ENCODE measurements around the gene ACBD3. TPM values are rescaled to one million over a fixed set of nuclear protein-coding genes. Genes with fewer than 3 reads are reported as not detected.

Gene ACBD3
- total RNA-seq, 4 donors from 2014 or later: 30.0 to 48.8 (median 34.3) TPM

GRCh38 chr1:226095286-226095685, 91.3 kb downstream of the ACBD3 start:
- no peaks in the 10 kb centered on the region for H3K36me3 ChIP-seq
- WGBS, 2 donors (ENCODE audit: low coverage in 1 of 2): 100% methylated on average over 1 of the region's 2 CpGs
- no peak overlapping the region for H3K4me3 ChIP-seq
- TF ChIP-seq POLR2AphosphoS5 (IDR thresholded peaks at IDR 0.05): no peak
- no peak for TF ChIP-seq EP300 (IDR thresholded peaks at IDR 0.05)
- no peak for TF ChIP-seq POLR2A (IDR thresholded peaks at IDR 0.05)
- TF ChIP-seq, protein P1, sequence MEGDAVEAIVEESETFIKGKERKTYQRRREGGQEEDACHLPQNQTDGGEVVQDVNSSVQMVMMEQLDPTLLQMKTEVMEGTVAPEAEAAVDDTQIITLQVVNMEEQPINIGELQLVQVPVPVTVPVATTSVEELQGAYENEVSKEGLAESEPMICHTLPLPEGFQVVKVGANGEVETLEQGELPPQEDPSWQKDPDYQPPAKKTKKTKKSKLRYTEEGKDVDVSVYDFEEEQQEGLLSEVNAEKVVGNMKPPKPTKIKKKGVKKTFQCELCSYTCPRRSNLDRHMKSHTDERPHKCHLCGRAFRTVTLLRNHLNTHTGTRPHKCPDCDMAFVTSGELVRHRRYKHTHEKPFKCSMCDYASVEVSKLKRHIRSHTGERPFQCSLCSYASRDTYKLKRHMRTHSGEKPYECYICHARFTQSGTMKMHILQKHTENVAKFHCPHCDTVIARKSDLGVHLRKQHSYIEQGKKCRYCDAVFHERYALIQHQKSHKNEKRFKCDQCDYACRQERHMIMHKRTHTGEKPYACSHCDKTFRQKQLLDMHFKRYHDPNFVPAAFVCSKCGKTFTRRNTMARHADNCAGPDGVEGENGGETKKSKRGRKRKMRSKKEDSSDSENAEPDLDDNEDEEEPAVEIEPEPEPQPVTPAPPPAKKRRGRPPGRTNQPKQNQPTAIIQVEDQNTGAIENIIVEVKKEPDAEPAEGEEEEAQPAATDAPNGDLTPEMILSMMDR (IDR thresholded peaks at IDR 0.05): no peak
- no peak for ATAC-seq
- H3K27ac ChIP-seq: no peak overlapping the region
- H3K9me3 ChIP-seq: no peaks in the 10 kb centered on the region
- peaks cover 7% of the 10 kb centered on the region for H3K27me3 ChIP-seq
- peaks cover 0 to 5% (median 0%) of the 10 kb centered on the region in 3 donors for H3K4me1 ChIP-seq

Small RNA genes lying within 50 kb of the gene (small RNA-seq; reads per million reads assigned to genes)
- 0 reads per million in 4 donors for gene AL512343.1

Other genes starting within 250 kb of the ACBD3 start
- 1 to 10 TPM in 1 of 4 donors, not detected in 3; 1.1 TPM for gene LEFTY2, start 245.5 kb downstream of the ACBD3 start, total RNA-seq
- gene SDE2, start 187.4 kb downstream of the ACBD3 start, total RNA-seq: 10 to 100 TPM; 15.9 to 23.2 (median 21.2) TPM
- 100 to 1,000 TPM; 309 to 383 (median 364) TPM for gene H3-3A, start 124.0 kb downstream of the ACBD3 start, total RNA-seq
- not detected for gene MIXL1, start 36.9 kb upstream of the ACBD3 start, total RNA-seq
- 1 to 10 TPM; 2.8 to 5.4 (median 3.4) TPM for gene LIN9, start 122.4 kb upstream of the ACBD3 start, total RNA-seq
- gene PARP1, start 221.4 kb upstream of the ACBD3 start, total RNA-seq: 100 to 1,000 TPM in 2 of 4 donors, 10 to 100 TPM in 2; 77.4 to 147 (median 95.6) TPM

All from gastroesophageal sphincter (tissue), 4 donors.